ENCODE results near the gene TBL3. TPM values are rescaled to one million over a fixed set of nuclear protein-coding genes. Genes with fewer than 3 reads are reported as not detected.

TBL3 gene
- total RNA-seq, 4 donors from 2014 or later: 32.7 to 48.2 (median 36.7) TPM

GRCh38 chr16:1972490-1972877, 631 bp downstream of the TBL3 start:
- TF ChIP-seq POLR2A (IDR thresholded peaks at IDR 0.05) (no peak), CTCF (IDR thresholded peaks at IDR 0.05) (no peak)
- peak overlapping the region; percentile 87 to 99 (median 96) for H3K27ac ChIP-seq
- H3K4me3 ChIP-seq: peak overlapping the region; percentile 86 to 97 (median 92)
- no peak for DNase-seq
- H3K4me1 ChIP-seq: peaks cover 16 to 38% (median 20%) of the 10 kb centered on the region in 3 donors
- no peaks in the 10 kb centered on the region for H3K9me3 ChIP-seq
- WGBS, 2 donors: 0 to 4% methylated on average over 1 to 11 of the region's 22 CpGs
- peaks cover 20 to 40% (median 33%) of the 10 kb centered on the region in 3 donors for H3K36me3 ChIP-seq
- intact Hi-C loops (cut with DNase I): no loop called here
- peaks cover 0 to 31% (median 0%) of the 10 kb centered on the region in 4 donors for H3K27me3 ChIP-seq

- no peak for DNase-seq
- no peaks in the 10 kb centered on the region for H3K9me3 ChIP-seq
- peaks cover 0 to 43% (median 1%) of the 10 kb centered on the region in 4 donors for H3K27me3 ChIP-seq
- H3K4me1 ChIP-seq: peaks cover 23 to 49% (median 24%) of the 10 kb centered on the region in 3 donors
- WGBS, 2 donors: 80 to 85% methylated on average over 5 to 11 of the region's 16 CpGs
- intact Hi-C loops (cut with DNase I): no loop called here
- peaks cover 31 to 52% (median 41%) of the 10 kb centered on the region in 3 donors for H3K36me3 ChIP-seq
- TF ChIP-seq CTCF (IDR thresholded peaks at IDR 0.05) (no peak), POLR2A (IDR thresholded peaks at IDR 0.05) (no peak)
- H3K27ac ChIP-seq: no peak overlapping the region
- H3K4me3 ChIP-seq: no peak overlapping the region
Measured at GRCh38 chr16:1973461-1974156, 1.8 kb downstream of the TBL3 start.

GRCh38 chr16:1974157-1975070, 2.6 kb downstream of the TBL3 start:
- peaks cover 32 to 55% (median 41%) of the 10 kb centered on the region in 3 donors for H3K36me3 ChIP-seq
- H3K4me3 ChIP-seq: no peak overlapping the region
- H3K27ac ChIP-seq: no peak overlapping the region
- intact Hi-C loops (cut with DNase I): no loop called here
- no peaks in the 10 kb centered on the region for H3K9me3 ChIP-seq
- H3K27me3 ChIP-seq: peaks cover 0 to 51% (median 2%) of the 10 kb centered on the region in 4 donors
- no peak for TF ChIP-seq CTCF (IDR thresholded peaks at IDR 0.05)
- no peak for TF ChIP-seq POLR2A (IDR thresholded peaks at IDR 0.05)
- peaks cover 23 to 58% (median 26%) of the 10 kb centered on the region in 3 donors for H3K4me1 ChIP-seq
- WGBS, 2 donors: 87 to 92% methylated on average over 10 to 22 of the region's 42 CpGs
- no peak for DNase-seq

- intact Hi-C loops (cut with DNase I): no loop called here
- H3K27me3 ChIP-seq: peaks cover 0 to 63% (median 9%) of the 10 kb centered on the region in 4 donors
- peaks cover 34 to 69% (median 38%) of the 10 kb centered on the region in 3 donors for H3K4me1 ChIP-seq
- TF ChIP-seq POLR2A (IDR thresholded peaks at IDR 0.05): no peak
- TF ChIP-seq CTCF (IDR thresholded peaks at IDR 0.05): no peak
- 94% methylated on average over 20 to 23 of the region's 33 CpGs for WGBS, 2 donors
- H3K9me3 ChIP-seq: no peaks in the 10 kb centered on the region
- no peak overlapping the region for H3K27ac ChIP-seq
- peaks cover 32 to 55% (median 41%) of the 10 kb centered on the region in 3 donors for H3K36me3 ChIP-seq
- DNase-seq: no peak
- no peak overlapping the region for H3K4me3 ChIP-seq
Measured at GRCh38 chr16:1975432-1976215, 3.8 kb downstream of the TBL3 start.
